Adrenal gland (tissue), 5 donors: Measurements from ENCODE around the gene PARD6G.

Experiments
- POLR2A ChIP-seq, 2 donors: fragments of 450-650 bp; IDR thresholded peaks; one replicate each; pipeline ENCODE4 v1.6.1; 2017; ENCODE audit warnings: antibody characterized with exemption in 2 of 2, mild to moderate bottlenecking in 2 of 2, moderate library complexity in 1 of 2
- TF ChIP-seq, protein P1 (sequence below), 6 experiments: fragments of 450-650 bp in 4 of 6; fragments of 200-600 bp in 2 of 6; sonication (generic) in 1 of 6; IDR thresholded peaks; 1 replicate in 5 of 6; 2 replicates in 1 of 6; pipeline versions ENCODE4 v1.5.1 to v1.8.0; 2016 to 2021; ENCODE audit warnings: antibody characterized with exemption in 6 of 6, mild to moderate bottlenecking in 2 of 6, moderate library complexity in 1 of 6
- donor health status: DM: no; HTN: no; CAD: no.

- TF ChIP-seq, protein P1, sequence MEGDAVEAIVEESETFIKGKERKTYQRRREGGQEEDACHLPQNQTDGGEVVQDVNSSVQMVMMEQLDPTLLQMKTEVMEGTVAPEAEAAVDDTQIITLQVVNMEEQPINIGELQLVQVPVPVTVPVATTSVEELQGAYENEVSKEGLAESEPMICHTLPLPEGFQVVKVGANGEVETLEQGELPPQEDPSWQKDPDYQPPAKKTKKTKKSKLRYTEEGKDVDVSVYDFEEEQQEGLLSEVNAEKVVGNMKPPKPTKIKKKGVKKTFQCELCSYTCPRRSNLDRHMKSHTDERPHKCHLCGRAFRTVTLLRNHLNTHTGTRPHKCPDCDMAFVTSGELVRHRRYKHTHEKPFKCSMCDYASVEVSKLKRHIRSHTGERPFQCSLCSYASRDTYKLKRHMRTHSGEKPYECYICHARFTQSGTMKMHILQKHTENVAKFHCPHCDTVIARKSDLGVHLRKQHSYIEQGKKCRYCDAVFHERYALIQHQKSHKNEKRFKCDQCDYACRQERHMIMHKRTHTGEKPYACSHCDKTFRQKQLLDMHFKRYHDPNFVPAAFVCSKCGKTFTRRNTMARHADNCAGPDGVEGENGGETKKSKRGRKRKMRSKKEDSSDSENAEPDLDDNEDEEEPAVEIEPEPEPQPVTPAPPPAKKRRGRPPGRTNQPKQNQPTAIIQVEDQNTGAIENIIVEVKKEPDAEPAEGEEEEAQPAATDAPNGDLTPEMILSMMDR (IDR thresholded peaks at IDR 0.05), result no peak
- no peak for TF ChIP-seq POLR2A (IDR thresholded peaks at IDR 0.05)
Measured at GRCh38 chr18:80259610-80260009, 12.3 kb upstream of the PARD6G start.
